HG02759 (cell line): Measurements from ENCODE around the gene ANKRD12.

Experiments used
- ATAC-seq: cut with Tn5 transposase; IDR thresholded peaks from one replicate; pipeline ENCODE4 v1.9.1; 2021; ENCODE audit warnings: mild to moderate bottlenecking, moderate library complexity; ENCODE audit not compliant: unreplicated experiment

ANKRD12 gene

GRCh38 chr18:9181275-9181674 lies 44.7 kb downstream of the ANKRD12 start:
- no peak for ATAC-seq

- ATAC-seq, result no peak
Measured at GRCh38 chr18:9182852-9183399, 46.3 kb downstream of the ANKRD12 start.

- no peak for ATAC-seq
Measured at GRCh38 chr18:9184998-9185613, 48.5 kb downstream of the ANKRD12 start.

- ATAC-seq, result no peak
Measured at GRCh38 chr18:9188359-9189231, 52.0 kb downstream of the ANKRD12 start.

- no peak for ATAC-seq
Measured at GRCh38 chr18:9189491-9189890, 52.9 kb downstream of the ANKRD12 start.

GRCh38 chr18:9191658-9192256 lies 55.2 kb downstream of the ANKRD12 start:
- ATAC-seq, result no peak

GRCh38 chr18:9193031-9193430 lies 56.5 kb downstream of the ANKRD12 start:
- no peak for ATAC-seq

- ATAC-seq, result no peak
Measured at GRCh38 chr18:9196568-9196967, 60.0 kb downstream of the ANKRD12 start.

- no peak for ATAC-seq
Measured at GRCh38 chr18:9199681-9200080, 63.1 kb downstream of the ANKRD12 start.

GRCh38 chr18:9201224-9201623 lies 64.6 kb downstream of the ANKRD12 start:
- no peak for ATAC-seq

GRCh38 chr18:9204659-9205058 lies 68.1 kb downstream of the ANKRD12 start:
- ATAC-seq, result no peak

GRCh38 chr18:9206421-9206820 lies 69.8 kb downstream of the ANKRD12 start:
- ATAC-seq, result no peak

GRCh38 chr18:9209279-9209678 lies 72.7 kb downstream of the ANKRD12 start:
- no peak for ATAC-seq

- ATAC-seq, result peak; percentile 56
Measured at GRCh38 chr18:9210966-9211365, 74.4 kb downstream of the ANKRD12 start.

- ATAC-seq, result no peak
Measured at GRCh38 chr18:9211955-9212354, 75.4 kb downstream of the ANKRD12 start.

GRCh38 chr18:9215221-9215933 lies 78.8 kb downstream of the ANKRD12 start:
- no peak for ATAC-seq

GRCh38 chr18:9216459-9216858 lies 79.9 kb downstream of the ANKRD12 start:
- no peak for ATAC-seq

- ATAC-seq, result no peak
Measured at GRCh38 chr18:9217743-9218451, 81.3 kb downstream of the ANKRD12 start.

GRCh38 chr18:9221040-9221439 lies 84.5 kb downstream of the ANKRD12 start:
- ATAC-seq, result no peak

GRCh38 chr18:9221661-9222060 lies 85.1 kb downstream of the ANKRD12 start:
- ATAC-seq, result no peak
